Stimulated activated CD8-positive, alpha-beta memory T cell treated with anti-CD3 and anti-CD28 coated beads, Interleukin-4, amount 100 ng/mL, for 48 hours (primary cell): Measurements from ENCODE around the gene LRRC27.
"Not testable (repeated sequence)": the region's sequence is repeated elsewhere in the genome, so short reads cannot be mapped to it uniquely, and the experiment has no call there.

Experiments
- DNase-seq: peaks from one replicate; pipeline ENCODE4 v3.0.0-alpha.2; 2020

The LRRC27 gene

DNA sequence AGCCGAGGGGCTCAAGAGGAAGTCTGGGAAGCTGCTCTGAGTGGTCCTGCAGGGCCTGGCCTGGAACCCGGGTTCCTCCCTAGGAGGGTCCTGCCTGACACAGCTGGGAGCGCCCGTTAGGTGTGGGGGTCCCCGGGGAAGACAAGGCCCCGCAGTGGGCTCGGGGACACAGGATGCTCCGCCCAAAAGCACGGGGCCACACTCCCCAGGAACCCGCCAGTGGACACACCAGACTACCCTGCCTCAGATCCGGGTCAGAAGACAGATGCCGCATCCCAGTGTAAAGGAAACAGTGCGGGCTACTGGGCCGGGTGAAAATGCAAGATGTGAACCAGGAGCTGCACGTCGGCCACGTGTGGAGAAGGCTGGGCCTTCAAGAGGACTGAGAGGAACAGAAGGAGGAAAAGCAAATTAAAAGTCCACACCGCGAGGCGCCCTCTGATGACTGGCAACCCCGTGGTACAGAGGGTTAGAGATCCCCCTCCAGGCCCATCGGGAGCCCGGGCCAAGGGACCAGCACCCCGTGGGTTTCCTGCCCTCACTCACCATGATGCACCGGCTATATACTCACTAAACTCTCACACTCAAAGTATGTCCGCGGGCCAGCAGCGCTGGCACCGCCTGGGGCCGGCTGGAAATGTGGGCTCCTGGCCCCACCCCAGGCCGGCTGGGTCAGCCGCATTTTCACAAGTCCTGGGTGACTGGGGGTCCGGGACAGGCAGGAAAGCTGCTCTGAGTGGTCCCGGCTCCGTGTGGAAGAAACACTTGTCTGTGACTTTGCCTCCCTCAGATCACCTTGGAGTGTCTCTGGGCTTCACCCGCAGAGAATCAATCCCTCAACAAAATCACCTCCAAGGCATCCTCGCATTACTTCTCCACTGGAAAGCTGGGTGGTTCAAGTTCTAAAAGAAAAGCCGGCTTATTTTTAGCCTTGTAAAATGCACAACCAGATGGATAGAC, 30.3 kb upstream of the LRRC27 start:
- DNase-seq, result no peak

DNA sequence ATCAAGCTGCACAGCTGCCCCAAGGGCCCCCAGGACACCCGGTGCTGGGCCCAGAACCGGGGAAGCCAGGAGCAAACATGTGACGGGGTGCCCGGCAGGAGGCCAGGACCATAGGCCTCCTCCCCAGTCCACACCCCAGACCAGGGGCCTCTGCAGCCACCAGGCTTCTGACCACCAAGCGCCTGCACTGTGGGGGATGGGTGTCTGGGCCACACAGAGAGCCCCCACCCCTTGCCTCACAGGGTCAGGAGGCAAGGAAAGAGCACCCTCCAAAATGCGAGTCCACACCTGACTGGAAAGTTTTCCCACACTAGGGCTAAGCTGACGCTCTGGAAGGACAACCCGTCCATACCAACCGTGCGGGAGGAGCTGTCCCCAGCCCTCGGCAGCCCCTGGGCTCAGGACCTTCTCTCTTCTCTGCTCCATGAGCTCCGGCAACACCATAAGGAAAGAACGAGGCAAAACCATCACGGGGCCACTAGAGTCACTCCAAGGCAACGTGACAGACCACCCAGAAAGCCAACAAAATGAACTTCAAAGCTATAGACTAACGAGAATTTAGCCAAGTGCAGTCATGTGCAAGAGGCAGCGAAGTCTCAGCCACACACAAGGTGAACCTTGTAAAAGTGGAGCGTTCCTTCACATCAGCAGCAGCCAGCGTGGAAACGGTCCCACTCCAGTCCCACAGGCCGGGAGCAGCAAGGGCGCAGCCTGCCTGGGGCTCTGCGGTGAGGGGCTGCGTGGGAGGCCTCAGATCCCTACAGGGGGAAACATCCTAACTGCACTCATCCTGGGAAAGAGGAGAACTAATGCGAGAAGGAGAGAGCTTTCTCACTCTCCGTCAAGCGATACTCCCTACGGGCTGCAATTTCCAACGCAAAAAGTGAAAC, 29.3 kb upstream of the LRRC27 start:
- DNase-seq, result no peak

GRCh38 chr10:132303361-132304115, 28.5 kb upstream of the LRRC27 start:
- no peak for DNase-seq

DNA sequence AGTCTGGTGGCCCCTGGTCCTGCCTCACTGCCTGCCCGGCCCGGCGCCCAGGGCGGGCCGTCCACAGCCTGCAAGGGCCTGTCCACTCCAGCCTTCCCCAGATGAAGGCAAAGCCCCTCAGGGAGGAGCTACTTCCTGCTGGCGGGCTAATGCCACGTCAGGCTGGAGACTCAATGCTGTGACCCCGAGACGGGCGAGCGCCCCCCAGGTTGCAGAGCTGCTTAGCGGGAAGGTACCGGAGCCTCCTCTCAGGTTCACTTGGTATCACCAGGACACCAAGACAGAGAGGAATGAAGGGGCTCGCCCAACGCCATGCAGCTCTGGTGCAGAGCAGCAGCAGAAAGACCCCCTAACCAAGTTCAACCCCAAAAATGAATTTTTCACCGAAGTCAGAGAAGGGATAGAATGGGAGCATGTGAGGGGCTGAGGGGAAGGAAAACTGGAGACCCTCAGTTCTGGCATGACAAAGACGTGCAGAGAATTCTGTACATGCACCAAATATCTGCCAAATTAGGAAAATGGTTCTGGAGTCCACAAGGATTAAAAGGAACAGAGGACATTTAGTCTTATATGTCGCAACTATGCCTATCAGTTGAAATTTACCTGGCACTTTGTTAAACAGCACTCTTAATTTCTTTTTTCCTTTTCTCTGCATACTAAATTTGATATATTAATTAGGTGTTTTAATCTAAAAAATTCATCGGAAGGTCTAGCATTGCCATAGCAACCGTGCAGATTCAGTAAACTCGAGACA, 27.1 kb upstream of the LRRC27 start:
- no peak for DNase-seq

DNA sequence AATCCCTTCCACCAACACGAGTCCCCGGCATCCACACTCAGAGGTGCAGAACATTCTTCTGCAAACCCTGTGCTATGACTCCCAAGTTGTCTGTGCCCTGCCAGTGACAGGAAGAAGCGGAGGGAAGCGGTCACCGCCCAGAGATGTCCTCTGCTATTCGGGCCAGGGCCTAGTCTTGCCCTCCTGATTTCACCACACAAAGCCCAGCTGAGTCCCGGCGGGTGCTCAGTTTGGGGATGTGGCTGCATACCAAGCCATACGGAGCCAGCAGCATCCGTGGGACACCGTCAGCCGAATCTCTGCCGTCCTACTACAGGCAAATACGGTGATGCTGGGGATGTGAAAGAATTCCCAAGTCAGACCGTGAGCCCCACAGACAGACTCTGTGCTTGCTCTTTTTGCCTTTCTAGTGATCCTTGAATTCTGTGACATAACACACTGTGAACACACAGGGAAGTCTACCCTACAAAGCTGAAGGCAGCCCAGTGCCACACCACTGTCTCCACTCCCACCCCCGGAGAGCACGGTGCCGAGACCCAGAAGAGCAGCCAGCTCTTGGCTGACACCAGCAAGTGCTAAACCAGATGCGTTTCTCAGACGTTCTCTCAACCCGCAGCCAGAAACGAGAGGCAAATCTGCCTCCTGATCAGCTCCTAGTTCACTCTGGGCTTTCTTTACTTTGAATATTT, 26.2 kb upstream of the LRRC27 start:
- DNase-seq, result no peak

- no peak for DNase-seq
Observed at GRCh38 chr10:132306343-132306685, 25.7 kb upstream of the LRRC27 start.

GRCh38 chr10:132306864-132307751, 24.9 kb upstream of the LRRC27 start:
- peak; percentile 50 for DNase-seq

DNA sequence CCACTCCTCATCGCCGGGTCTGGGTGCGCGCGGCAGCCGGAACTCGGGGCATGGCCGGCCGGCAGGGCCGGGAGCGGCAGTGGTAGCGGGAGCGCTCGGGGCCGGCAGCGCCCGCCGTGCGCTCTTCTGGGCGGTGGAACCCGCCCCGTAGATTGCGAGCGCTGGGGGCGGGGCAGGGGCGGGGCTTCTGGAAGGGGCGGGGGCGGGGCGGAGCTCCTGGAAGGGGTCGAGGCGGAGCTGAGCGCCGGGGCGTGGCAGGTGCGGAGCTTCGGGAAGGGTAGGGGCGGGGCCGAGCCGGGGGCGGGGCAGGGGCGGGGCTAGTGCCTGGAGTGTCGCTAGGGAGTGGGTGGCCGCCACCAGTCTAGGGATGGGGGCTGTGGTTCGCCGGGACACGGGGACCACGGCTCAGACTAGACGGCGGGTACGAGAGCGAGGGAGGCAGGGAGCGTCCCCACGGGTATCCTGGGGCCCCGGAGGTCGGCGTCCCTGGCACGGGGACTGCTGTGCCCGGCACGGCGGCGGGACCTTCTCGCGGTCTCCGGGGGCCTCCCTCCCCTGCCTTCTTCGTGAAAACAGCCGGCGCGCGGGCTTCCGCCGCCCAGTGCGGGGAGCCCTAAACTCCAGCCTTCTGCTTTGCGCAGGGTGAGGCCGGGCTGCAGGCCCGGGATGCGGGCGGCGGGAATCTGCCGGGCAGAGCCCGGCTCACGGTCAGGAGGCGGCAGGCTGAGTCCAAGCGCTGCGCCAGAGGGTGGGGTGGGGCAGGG, 24.0 kb upstream of the LRRC27 start, which contains the start of gene STK32C:
Gene STK32C (minus strand): TSS at position 128 of the 764 bp plus-strand sequence. CDS start 117 bp downstream, at position 11.
- DNase-seq, result peak; percentile 91

DNA sequence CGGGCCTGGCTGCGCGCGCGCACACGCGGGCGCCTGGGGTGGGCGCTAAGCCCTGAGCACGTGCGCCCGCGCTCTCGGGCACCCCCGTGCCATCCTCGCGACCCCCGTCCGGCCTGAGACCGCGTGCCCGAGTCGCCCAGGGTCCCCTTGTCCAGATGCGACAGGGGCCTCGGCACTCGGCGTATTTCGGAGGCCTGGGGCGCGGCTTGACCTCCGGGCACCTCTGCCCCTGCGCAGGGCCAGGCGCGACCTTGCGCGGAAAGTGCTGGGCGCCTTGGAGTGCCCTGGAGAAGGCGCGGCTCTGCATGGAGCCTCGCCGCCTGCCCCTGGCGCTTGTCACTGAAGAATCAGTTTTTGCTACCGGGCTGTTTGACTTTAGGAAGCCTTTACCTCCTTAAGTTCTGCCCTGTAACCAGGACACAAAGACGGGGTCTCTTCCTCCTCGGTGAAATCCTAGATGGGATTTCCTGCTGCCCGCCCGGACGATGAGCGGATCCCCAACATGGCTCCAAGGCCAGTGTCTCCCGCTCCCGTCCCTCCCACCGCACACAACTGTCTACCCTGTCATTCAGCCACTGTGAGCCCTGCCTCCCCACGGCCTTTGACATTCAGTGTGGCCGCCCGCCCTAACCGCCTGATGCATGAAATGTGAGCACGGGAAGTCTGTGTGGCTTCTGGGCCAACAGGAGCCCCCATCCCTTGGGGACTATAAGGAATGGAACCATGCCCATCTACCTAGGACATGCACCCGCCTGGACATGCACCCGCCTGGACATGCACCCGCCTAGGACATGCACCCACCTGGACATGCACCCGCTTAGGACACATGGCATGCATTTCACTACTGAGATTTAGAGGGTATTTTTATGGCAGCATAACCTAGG, 23.2 kb upstream of the LRRC27 start:
- no peak for DNase-seq

GRCh38 chr10:132309471-132309865, 22.5 kb upstream of the LRRC27 start:
- DNase-seq, result no peak

GRCh38 chr10:132309879-132310591, 22.0 kb upstream of the LRRC27 start:
- DNase-seq, result no peak

- DNase-seq, result no peak
Observed at GRCh38 chr10:132310701-132311337, 21.2 kb upstream of the LRRC27 start.

DNA sequence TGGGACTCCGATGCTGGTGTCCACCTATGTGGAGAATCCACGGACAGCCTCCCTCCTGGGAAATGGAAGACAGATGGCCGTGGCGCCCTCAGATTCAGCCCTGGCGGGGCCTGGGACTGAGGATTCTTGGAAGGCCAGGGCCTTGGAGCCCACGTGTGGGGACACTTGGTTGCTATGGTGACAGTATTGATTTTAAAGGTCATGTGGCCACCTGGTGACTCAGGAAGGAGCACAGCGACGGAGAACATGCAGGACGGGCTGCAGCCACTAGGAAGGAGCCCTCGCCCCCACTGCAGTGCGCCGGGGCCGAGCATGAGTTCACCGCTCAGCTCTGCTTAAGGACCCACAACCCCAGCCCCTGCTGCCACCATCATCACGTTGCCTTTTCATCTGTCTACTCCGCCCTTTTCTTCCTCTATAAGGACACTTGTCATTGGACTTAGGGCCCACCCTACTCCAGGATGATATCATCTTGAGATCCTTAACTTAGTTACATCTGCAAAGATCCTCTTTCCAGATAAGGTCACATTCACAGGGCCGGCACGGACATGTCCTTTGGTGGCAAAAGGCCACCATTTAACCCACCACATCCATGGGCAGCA, 20.6 kb upstream of the LRRC27 start:
- DNase-seq, result no peak

- no peak for DNase-seq
Observed at GRCh38 chr10:132313305-132313704, 18.7 kb upstream of the LRRC27 start.

DNA sequence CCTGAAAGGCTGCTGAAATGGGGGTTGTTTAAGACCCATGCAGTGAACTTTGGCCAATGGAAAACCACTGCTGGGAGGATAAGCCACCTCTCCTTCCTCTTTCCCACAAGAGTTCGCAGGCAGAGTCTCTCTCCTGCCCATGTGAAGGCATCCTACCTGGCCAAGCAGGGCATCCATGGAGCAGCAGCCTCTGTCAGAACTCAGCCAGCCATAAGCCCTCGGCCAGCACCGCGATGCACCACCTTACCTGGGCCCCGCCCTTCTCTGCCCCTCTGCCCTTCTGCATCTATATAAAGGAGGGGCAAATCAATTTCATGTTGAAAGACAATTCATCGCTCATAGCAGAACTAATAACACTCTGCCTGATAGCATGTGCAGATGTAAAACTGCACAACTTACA, 18.1 kb upstream of the LRRC27 start:
- no peak for DNase-seq

GRCh38 chr10:132314336-132314735, 17.7 kb upstream of the LRRC27 start:
- no peak for DNase-seq

GRCh38 chr10:132314881-132315280, 17.1 kb upstream of the LRRC27 start:
- DNase-seq, result not testable (repeated sequence)
